HG03039 (cell line): ENCODE results near the gene ZNF768.
"Not testable (repeated sequence)": the region's sequence is repeated elsewhere in the genome, so short reads cannot be mapped to it uniquely, and the experiment has no call there.

Source experiments
- ATAC-seq: cut with Tn5 transposase; IDR thresholded peaks from one replicate; pipeline ENCODE4 v1.9.1; 2021; ENCODE audit warnings: mild to moderate bottlenecking, moderate library complexity; ENCODE audit not compliant: unreplicated experiment

The ZNF768 gene

GRCh38 chr16:30533748-30534367 lies 7.5 kb upstream of the ZNF768 start:
- ATAC-seq, result peak; percentile 20

GRCh38 chr16:30533146-30533522 lies 6.8 kb upstream of the ZNF768 start:
- no peak for ATAC-seq

GRCh38 chr16:30532285-30533145 lies 6.1 kb upstream of the ZNF768 start:
- no peak for ATAC-seq

- ATAC-seq, result no peak
Observed at GRCh38 chr16:30530163-30531037, 4.0 kb upstream of the ZNF768 start.

- ATAC-seq, result no peak
Observed at GRCh38 chr16:30528799-30529457, 2.6 kb upstream of the ZNF768 start.

GRCh38 chr16:30527635-30528178 lies 1.3 kb upstream of the ZNF768 start:
- ATAC-seq, result no peak

GRCh38 chr16:30526823-30527634 lies 663 bp upstream of the ZNF768 start:
- peak; percentile 75 for ATAC-seq

- ATAC-seq, result no peak
Observed at GRCh38 chr16:30525844-30526136, 576 bp downstream of the ZNF768 start.

- no peak for ATAC-seq
Observed at GRCh38 chr16:30524575-30525568, 1.5 kb downstream of the ZNF768 start.

- ATAC-seq, result no peak
Observed at GRCh38 chr16:30523768-30524574, 2.4 kb downstream of the ZNF768 start.

GRCh38 chr16:30522702-30523463 lies 3.5 kb downstream of the ZNF768 start:
- not testable (repeated sequence) for ATAC-seq

GRCh38 chr16:30521873-30522641 lies 4.3 kb downstream of the ZNF768 start:
- ATAC-seq, result no peak

- ATAC-seq, result no peak
Observed at GRCh38 chr16:30521476-30521872, 4.9 kb downstream of the ZNF768 start.

GRCh38 chr16:30519120-30520049 lies 7.0 kb downstream of the ZNF768 start:
- ATAC-seq, result no peak

- no peak for ATAC-seq
Observed at GRCh38 chr16:30518552-30518951, 7.8 kb downstream of the ZNF768 start.
